GM18873 (cell line): ENCODE measurements around the gene USF2.

Source experiments
- ATAC-seq: cut with Tn5 transposase; IDR thresholded peaks from one replicate; pipeline ENCODE4 v1.9.1; 2021; ENCODE audit warnings: mild to moderate bottlenecking, moderate library complexity, moderate number of reproducible peaks; ENCODE audit not compliant: unreplicated experiment, low FRiP score

The USF2 gene

GRCh38 chr19:35297922-35298321 is 29.2 kb downstream of the USF2 start:
- ATAC-seq: no peak

GRCh38 chr19:35298561-35298972 is 29.8 kb downstream of the USF2 start:
- no peak for ATAC-seq

- no peak for ATAC-seq
These were observed 31.0 kb downstream of the USF2 start for GRCh38 chr19:35299523-35300338.

GRCh38 chr19:35300339-35300649 is 31.5 kb downstream of the USF2 start:
- no peak for ATAC-seq

GRCh38 chr19:35301961-35302360 is 33.2 kb downstream of the USF2 start:
- no peak for ATAC-seq

- no peak for ATAC-seq
These were observed 33.7 kb downstream of the USF2 start for GRCh38 chr19:35302446-35302845.

GRCh38 chr19:35303357-35303915 is 34.7 kb downstream of the USF2 start:
- no peak for ATAC-seq

GRCh38 chr19:35304036-35304435 is 35.3 kb downstream of the USF2 start:
- no peak for ATAC-seq

GRCh38 chr19:35305181-35305580 is 36.4 kb downstream of the USF2 start:
- ATAC-seq: no peak

GRCh38 chr19:35306473-35307246 is 37.9 kb downstream of the USF2 start:
- no peak for ATAC-seq

GRCh38 chr19:35307931-35308330 is 39.2 kb downstream of the USF2 start:
- ATAC-seq: no peak

GRCh38 chr19:35308910-35309309 is 40.1 kb downstream of the USF2 start:
- ATAC-seq: no peak

GRCh38 chr19:35309481-35310279 is 40.9 kb downstream of the USF2 start:
- ATAC-seq: no peak

- no peak for ATAC-seq
These were observed 41.6 kb downstream of the USF2 start for GRCh38 chr19:35310331-35310730.

- no peak for ATAC-seq
These were observed 42.2 kb downstream of the USF2 start for GRCh38 chr19:35310811-35311465.

- no peak for ATAC-seq
These were observed 43.3 kb downstream of the USF2 start for GRCh38 chr19:35311901-35312665.

GRCh38 chr19:35313587-35313986 is 44.8 kb downstream of the USF2 start:
- no peak for ATAC-seq

- no peak for ATAC-seq
These were observed 45.3 kb downstream of the USF2 start for GRCh38 chr19:35314031-35314430.

- no peak for ATAC-seq
These were observed 46.2 kb downstream of the USF2 start for GRCh38 chr19:35314858-35315470.
